Upper lobe of left lung (tissue), 6 donors: ENCODE data around the gene TJAP1. TPM values are rescaled to one million over a fixed set of nuclear protein-coding genes. Genes with fewer than 3 reads are reported as not detected.
"Not testable (repeated sequence)": the region's sequence is repeated elsewhere in the genome, so short reads cannot be mapped to it uniquely, and the experiment has no call there.

Source experiments
- ATAC-seq, 2 donors: fragments of 200-7000 bp; cut with Tn5 transposase; one replicate each; pipeline ENCODE4 v1.9.1; 2022; ENCODE audit warnings: mild to moderate bottlenecking in 2 of 2, moderate library complexity in 2 of 2; ENCODE audit not compliant: low FRiP score in 2 of 2
- DNase-seq, 2 donors: peaks; one replicate each; pipeline ENCODE4 v3.0.0-alpha.2; 2019 to 2020
- H3K27ac ChIP-seq, 4 donors: fragments of 200-600 bp; sonication (generic); one replicate each; pipeline ENCODE4 v1.5.1; 2016 to 2019
- H3K27me3 ChIP-seq, 4 donors: fragments of 200-600 bp; sonication (generic); one replicate each; pipeline ENCODE4 v1.5.1; 2017 to 2019
- H3K36me3 ChIP-seq, 4 donors: fragments of 200-600 bp; sonication (generic); one replicate each; pipeline ENCODE4 v1.5.1; 2016 to 2019
- H3K4me1 ChIP-seq, 4 donors: fragments of 200-600 bp; sonication (generic); one replicate each; pipeline ENCODE4 v1.5.1; 2018 to 2019
- H3K4me3 ChIP-seq, 4 donors: fragments of 200-600 bp; sonication (generic); one replicate each; pipeline ENCODE4 v1.5.1; 2017 to 2019; ENCODE audit warnings: mild to moderate bottlenecking in 2 of 4, moderate library complexity in 1 of 4
- H3K9me3 ChIP-seq, 4 donors: fragments of 200-600 bp; sonication (generic); one replicate each; pipeline ENCODE4 v1.5.1; 2018 to 2019
- EP300 ChIP-seq, 4 donors: sonication (generic); formaldehyde crosslinking; IDR thresholded peaks; one replicate each; pipeline ENCODE4 v1.5.1; 2017; ENCODE audit warnings: antibody characterized with exemption in 4 of 4, control low read depth in 2 of 4
- POLR2A ChIP-seq, 4 donors: fragments of 450-650 bp; IDR thresholded peaks; one replicate each; pipeline ENCODE4 v1.5.1; 2016 to 2017; ENCODE audit warnings: antibody characterized with exemption in 4 of 4, mild to moderate bottlenecking in 2 of 4
- POLR2AphosphoS5 ChIP-seq, 2 donors: sonication (generic); formaldehyde crosslinking; IDR thresholded peaks; one replicate each; pipeline ENCODE4 v1.5.1; 2017; ENCODE audit warnings: antibody characterized with exemption in 2 of 2
- WGBS, 2 donors: methylation state at CpG; one replicate each; pipeline ENCODE4 v1.1.5; 2017 to 2018; 5-methylcytosine and 5-hydroxymethylcytosine counted together
- total RNA-seq, 6 donors: library from RNA; depleted of rRNA in 4 of 6; stranded (reverse); fragments of >200 nt in 4 of 6; gene quantifications; one replicate each; pipeline versions ENCODE4 v1.1.0 to v1.2.1, GENCODE V29; 2016 to 2021
- TF ChIP-seq, protein P1 (sequence below), 6 experiments: fragments of 450-650 bp in 4 of 6; fragments of 200-600 bp in 2 of 6; sonication (generic) in 2 of 6; IDR thresholded peaks; one replicate each; pipeline ENCODE4 v1.5.1; 2016 to 2019; ENCODE audit warnings: antibody characterized with exemption in 6 of 6
- donor health status: DM: no; HTN: no; CAD: no; lungs with moderate emphysema.
- donor health status: DM: no; HTN: yes; CAD: no; lungs with severe emphysema.

Gene TJAP1
- total RNA-seq, 6 donors from 2014 or later, result 22.2 to 57.6 (median 31.1) TPM

DNA sequence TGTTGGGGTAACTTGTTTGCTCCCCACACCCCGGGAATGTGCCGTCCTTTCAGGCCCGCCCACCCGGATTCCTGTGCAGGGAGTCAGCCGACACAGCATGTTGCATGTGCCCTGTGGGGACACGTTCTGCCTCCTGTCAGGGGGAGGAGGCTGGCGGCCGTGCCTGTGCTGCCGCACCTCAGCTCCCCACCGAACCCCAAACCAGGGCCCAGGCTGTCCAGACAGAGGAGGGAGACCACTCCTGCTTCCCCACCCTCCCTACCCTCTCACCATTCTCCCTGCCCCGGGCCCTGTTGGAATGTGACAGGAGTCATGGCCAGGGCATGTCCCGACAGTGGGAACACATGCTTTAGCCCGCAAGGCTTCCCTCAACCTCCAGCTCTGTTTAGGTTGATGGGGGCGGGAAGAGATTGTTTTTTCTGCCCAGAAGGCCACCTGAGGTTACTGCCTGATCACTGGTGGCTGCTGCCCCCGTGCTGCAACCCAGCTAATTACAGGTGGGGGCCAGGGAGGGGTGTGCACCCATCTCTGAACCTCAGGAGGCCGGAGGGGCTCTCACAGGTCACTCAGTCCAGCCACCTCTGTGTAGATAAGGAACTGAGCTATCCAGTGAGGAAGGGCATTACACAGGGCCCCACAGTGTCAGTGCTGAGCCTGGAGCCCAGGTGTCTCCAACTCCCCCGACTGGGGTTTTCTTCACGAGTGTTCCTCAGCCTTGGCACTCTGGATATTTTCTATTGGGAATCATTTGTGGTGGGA, 19.2 kb downstream of the TJAP1 start:
- no peaks in the 10 kb centered on the region for H3K27me3 ChIP-seq
- DNase-seq (no peak), ATAC-seq (no peak)
- peak overlapping the region in 3 of 4 donors; percentile 6 to 56 (median 14) for H3K27ac ChIP-seq
- peaks cover 46 to 56% (median 51%) of the 10 kb centered on the region in 4 donors for H3K4me1 ChIP-seq
- no peaks in the 10 kb centered on the region for H3K9me3 ChIP-seq
- H3K4me3 ChIP-seq, result no peak overlapping the region
- 59 to 76% methylated on average over 3 to 18 of the region's 18 CpGs for WGBS, 2 donors
- TF ChIP-seq POLR2AphosphoS5 (IDR thresholded peaks at IDR 0.05), result no peak
- TF ChIP-seq, protein P1, sequence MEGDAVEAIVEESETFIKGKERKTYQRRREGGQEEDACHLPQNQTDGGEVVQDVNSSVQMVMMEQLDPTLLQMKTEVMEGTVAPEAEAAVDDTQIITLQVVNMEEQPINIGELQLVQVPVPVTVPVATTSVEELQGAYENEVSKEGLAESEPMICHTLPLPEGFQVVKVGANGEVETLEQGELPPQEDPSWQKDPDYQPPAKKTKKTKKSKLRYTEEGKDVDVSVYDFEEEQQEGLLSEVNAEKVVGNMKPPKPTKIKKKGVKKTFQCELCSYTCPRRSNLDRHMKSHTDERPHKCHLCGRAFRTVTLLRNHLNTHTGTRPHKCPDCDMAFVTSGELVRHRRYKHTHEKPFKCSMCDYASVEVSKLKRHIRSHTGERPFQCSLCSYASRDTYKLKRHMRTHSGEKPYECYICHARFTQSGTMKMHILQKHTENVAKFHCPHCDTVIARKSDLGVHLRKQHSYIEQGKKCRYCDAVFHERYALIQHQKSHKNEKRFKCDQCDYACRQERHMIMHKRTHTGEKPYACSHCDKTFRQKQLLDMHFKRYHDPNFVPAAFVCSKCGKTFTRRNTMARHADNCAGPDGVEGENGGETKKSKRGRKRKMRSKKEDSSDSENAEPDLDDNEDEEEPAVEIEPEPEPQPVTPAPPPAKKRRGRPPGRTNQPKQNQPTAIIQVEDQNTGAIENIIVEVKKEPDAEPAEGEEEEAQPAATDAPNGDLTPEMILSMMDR (IDR thresholded peaks at IDR 0.05), result peak; percentile 16 to 50 (median 42)
- H3K36me3 ChIP-seq, result peaks cover 11 to 44% (median 31%) of the 10 kb centered on the region in 4 donors

DNA sequence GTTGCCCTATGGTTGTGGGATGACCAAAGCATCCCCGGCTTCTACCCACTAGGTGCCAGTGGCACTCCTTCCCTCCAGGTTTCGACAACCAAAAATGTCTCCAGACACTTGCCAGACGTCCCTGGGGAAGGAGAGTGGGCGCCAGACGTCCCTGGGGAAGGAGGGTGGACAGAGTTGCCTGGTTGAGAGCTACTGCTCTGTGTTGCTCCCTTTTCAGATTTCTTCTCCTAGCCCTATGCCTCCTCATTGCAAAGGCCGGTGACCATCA, 19.7 kb downstream of the TJAP1 start:
- Histone ChIP-seq H3K27ac (no peak overlapping the region), H3K4me1 (peaks cover 40 to 52% (median 46%) of the 10 kb centered on the region in 4 donors), H3K36me3 (peaks cover 11 to 48% (median 32%) of the 10 kb centered on the region in 4 donors), H3K9me3 (no peaks in the 10 kb centered on the region), H3K27me3 (no peaks in the 10 kb centered on the region), H3K4me3 (no peak overlapping the region)
- ATAC-seq (no peak), DNase-seq (no peak)
- no peak for TF ChIP-seq POLR2AphosphoS5 (IDR thresholded peaks at IDR 0.05)
- TF ChIP-seq, protein P1 (IDR thresholded peaks at IDR 0.05), result no peak
- TF ChIP-seq EP300 (IDR thresholded peaks at IDR 0.05), result no peak
- no peak for TF ChIP-seq POLR2A (IDR thresholded peaks at IDR 0.05)
- 92 to 93% methylated on average over 6 of the region's 6 CpGs for WGBS, 2 donors

DNA sequence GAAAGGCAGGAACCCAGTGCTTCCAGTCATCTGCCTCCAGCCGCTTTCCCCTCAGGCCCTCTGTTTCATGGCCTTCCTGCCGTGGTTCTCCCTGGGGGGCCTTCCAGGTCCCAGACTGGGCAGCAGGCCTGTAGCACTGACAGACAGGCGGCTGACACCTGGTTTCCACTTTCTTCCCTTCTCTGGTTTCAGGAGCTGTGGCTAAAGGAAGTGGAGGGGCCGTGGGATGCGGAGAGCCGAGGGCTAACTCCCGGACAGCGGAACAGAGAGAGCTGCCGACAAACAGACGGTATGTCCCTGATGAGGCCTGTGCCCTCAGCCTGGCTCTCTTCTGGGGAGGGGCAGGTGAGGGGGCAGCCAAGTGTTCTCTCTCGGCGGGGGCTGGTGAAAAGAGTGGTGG, 20.3 kb downstream of the TJAP1 start:
- DNase-seq, result no peak
- no peak overlapping the region for H3K27ac ChIP-seq
- H3K27me3 ChIP-seq, result no peaks in the 10 kb centered on the region
- peaks cover 34 to 46% (median 40%) of the 10 kb centered on the region in 4 donors for H3K4me1 ChIP-seq
- no peak for ATAC-seq
- TF ChIP-seq POLR2AphosphoS5 (IDR thresholded peaks at IDR 0.05) (no peak), EP300 (IDR thresholded peaks at IDR 0.05) (no peak), POLR2A (IDR thresholded peaks at IDR 0.05) (no peak)
- TF ChIP-seq, protein P1 (IDR thresholded peaks at IDR 0.05), result no peak
- WGBS, 2 donors, result 95 to 96% methylated on average over 12 of the region's 12 CpGs
- H3K4me3 ChIP-seq, result no peak overlapping the region
- H3K9me3 ChIP-seq, result no peaks in the 10 kb centered on the region
- peaks cover 13 to 54% (median 38%) of the 10 kb centered on the region in 4 donors for H3K36me3 ChIP-seq

DNA sequence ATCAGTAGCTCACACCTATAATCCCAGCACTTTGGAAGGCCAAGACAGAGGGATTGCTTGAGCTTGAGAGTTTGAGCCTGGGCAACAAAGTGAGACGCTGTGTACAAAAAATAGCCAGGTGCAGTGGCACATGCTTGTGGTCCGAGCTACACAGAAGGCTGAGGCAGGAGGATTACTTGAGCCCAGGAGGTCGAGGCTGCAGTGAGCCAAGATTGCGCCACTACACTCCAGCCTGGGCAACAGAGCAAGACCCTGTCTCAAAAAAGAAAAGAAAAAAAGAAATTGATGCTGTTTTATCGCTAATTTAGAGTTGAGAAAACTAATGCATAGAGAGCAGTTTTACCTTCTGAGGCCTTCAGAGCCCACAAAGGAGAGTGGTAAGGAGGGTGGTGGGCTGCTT, 20.9 kb downstream of the TJAP1 start:
- H3K27me3 ChIP-seq, H3K4me3 ChIP-seq, H3K9me3 ChIP-seq, ATAC-seq, DNase-seq: not testable (repeated sequence)
- peaks cover 28 to 40% (median 35%) of the 10 kb centered on the region in 4 donors for H3K4me1 ChIP-seq
- peaks cover 19 to 60% (median 44%) of the 10 kb centered on the region in 4 donors for H3K36me3 ChIP-seq
- 86 to 87% methylated on average over 5 of the region's 5 CpGs for WGBS, 2 donors
- H3K27ac ChIP-seq, result peak overlapping the region in 2 of 4 donors; percentile 26 to 78

DNA sequence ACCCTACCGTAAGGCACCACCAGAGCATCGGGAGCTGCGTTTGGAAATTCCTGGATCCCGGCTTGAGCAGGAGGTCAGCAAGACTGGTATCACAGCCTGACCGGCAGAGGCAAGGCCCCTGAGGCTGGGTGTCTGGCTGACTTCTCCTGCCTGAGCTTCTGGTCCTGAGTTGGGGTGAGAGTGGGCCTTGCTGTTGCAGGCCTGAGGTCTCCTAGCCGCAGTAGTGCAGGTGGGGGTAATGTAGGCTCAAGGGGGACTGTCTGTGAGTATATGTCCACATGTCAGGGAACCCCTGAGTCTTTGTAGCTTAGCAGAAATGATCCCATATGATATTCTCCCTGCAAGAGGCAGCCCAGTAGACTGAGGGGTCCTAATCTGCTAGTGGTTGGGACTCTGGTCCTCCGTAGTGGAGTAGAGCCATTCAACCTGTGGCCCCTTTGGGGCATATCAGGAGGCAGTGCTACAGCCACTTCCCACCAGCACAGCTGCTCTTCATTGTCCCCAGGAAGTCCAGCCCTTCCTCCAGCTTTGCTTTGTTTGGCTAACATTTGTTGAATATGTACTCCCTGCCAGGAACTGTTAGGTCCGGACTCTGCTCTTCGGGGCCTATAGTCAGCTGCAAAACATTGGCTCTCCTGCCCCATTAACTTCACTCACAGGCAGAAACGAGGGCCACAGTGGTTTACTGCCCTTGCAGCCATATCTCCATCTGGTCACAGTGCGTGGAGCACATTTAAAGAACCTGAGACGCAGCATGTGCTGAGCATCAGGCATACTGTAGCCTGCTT, 21.9 kb downstream of the TJAP1 start:
- no peaks in the 10 kb centered on the region for H3K27me3 ChIP-seq
- TF ChIP-seq, protein P1 (IDR thresholded peaks at IDR 0.05), result no peak
- TF ChIP-seq POLR2AphosphoS5 (IDR thresholded peaks at IDR 0.05) (no peak), POLR2A (IDR thresholded peaks at IDR 0.05) (no peak), EP300 (IDR thresholded peaks at IDR 0.05) (no peak)
- H3K36me3 ChIP-seq, result peaks cover 22 to 70% (median 53%) of the 10 kb centered on the region in 4 donors
- ATAC-seq (no peak), DNase-seq (no peak)
- no peak overlapping the region for H3K4me3 ChIP-seq
- 72 to 87% methylated on average over 11 to 12 of the region's 12 CpGs for WGBS, 2 donors
- peak overlapping the region in 3 of 4 donors; percentile 52 to 78 (median 54) for H3K27ac ChIP-seq
- H3K9me3 ChIP-seq, result no peaks in the 10 kb centered on the region
- H3K4me1 ChIP-seq, result peaks cover 25 to 39% (median 35%) of the 10 kb centered on the region in 4 donors
